ENCODE results near the gene ATAD1. TPM values are rescaled to one million over a fixed set of nuclear protein-coding genes. Genes with fewer than 3 reads are reported as not detected.
"Not testable (repeated sequence)": the region's sequence is repeated elsewhere in the genome, so short reads cannot be mapped to it uniquely, and the experiment has no call there.

Gene ATAD1
- polyA plus RNA-seq, 4 donors: 46.6 to 69.9 (median 58.1) TPM

- DNase-seq (ENCODE audit: low read depth in 4 of 4, low spot score in 2 of 4): no peak
Measured at GRCh38 chr10:87847550-87847949, 29.5 kb upstream of the ATAD1 start.

GRCh38 chr10:87846711-87847110, 28.7 kb upstream of the ATAD1 start:
- not testable (repeated sequence) for DNase-seq (ENCODE audit: low read depth in 4 of 4, low spot score in 2 of 4)

GRCh38 chr10:87846023-87846422, 28.0 kb upstream of the ATAD1 start:
- DNase-seq (ENCODE audit: low read depth in 4 of 4, low spot score in 2 of 4): peak in 2 of 4 donors; percentile 10 to 20

GRCh38 chr10:87845624-87845998, 27.6 kb upstream of the ATAD1 start:
- no peak for DNase-seq (ENCODE audit: low read depth in 4 of 4, low spot score in 2 of 4)

- DNase-seq (ENCODE audit: low read depth in 4 of 4, low spot score in 2 of 4): no peak
Measured at GRCh38 chr10:87844837-87845623, 27.0 kb upstream of the ATAD1 start.

- no peak for DNase-seq (ENCODE audit: low read depth in 4 of 4, low spot score in 2 of 4)
Measured at GRCh38 chr10:87843714-87844113, 25.7 kb upstream of the ATAD1 start.

GRCh38 chr10:87842776-87843497, 24.9 kb upstream of the ATAD1 start:
- DNase-seq (ENCODE audit: low read depth in 4 of 4, low spot score in 2 of 4): no peak

- no peak for DNase-seq (ENCODE audit: low read depth in 4 of 4, low spot score in 2 of 4)
Measured at GRCh38 chr10:87842220-87842641, 24.2 kb upstream of the ATAD1 start.

- DNase-seq (ENCODE audit: low read depth in 4 of 4, low spot score in 2 of 4): no peak
Measured at GRCh38 chr10:87841186-87841585, 23.2 kb upstream of the ATAD1 start.

- no peak for DNase-seq (ENCODE audit: low read depth in 4 of 4, low spot score in 2 of 4)
Measured at GRCh38 chr10:87838650-87839049, 20.6 kb upstream of the ATAD1 start.

- DNase-seq (ENCODE audit: low read depth in 4 of 4, low spot score in 2 of 4): no peak
Measured at GRCh38 chr10:87837445-87837844, 19.4 kb upstream of the ATAD1 start.

- no peak for DNase-seq (ENCODE audit: low read depth in 4 of 4, low spot score in 2 of 4)
Measured at GRCh38 chr10:87836098-87836497, 18.1 kb upstream of the ATAD1 start.

GRCh38 chr10:87829986-87830729, 12.1 kb upstream of the ATAD1 start:
- no peak for DNase-seq (ENCODE audit: low read depth in 4 of 4, low spot score in 2 of 4)

- not testable (repeated sequence) for DNase-seq (ENCODE audit: low read depth in 4 of 4, low spot score in 2 of 4)
Measured at GRCh38 chr10:87829051-87829450, 11.0 kb upstream of the ATAD1 start.

GRCh38 chr10:87827681-87828080, 9.7 kb upstream of the ATAD1 start:
- no peak for DNase-seq (ENCODE audit: low read depth in 4 of 4, low spot score in 2 of 4)

- no peak for DNase-seq (ENCODE audit: low read depth in 4 of 4, low spot score in 2 of 4)
Measured at GRCh38 chr10:87826653-87827052, 8.6 kb upstream of the ATAD1 start.

- no peak for DNase-seq (ENCODE audit: low read depth in 4 of 4, low spot score in 2 of 4)
Measured at GRCh38 chr10:87819289-87819585, 1.2 kb upstream of the ATAD1 start.

GRCh38 chr10:87818505-87819288, 671 bp upstream of the ATAD1 start:
- DNase-seq (ENCODE audit: low read depth in 4 of 4, low spot score in 2 of 4): peak in 2 of 4 donors; percentile 24 to 26

GRCh38 chr10:87816898-87817608, 973 bp downstream of the ATAD1 start:
- peak in 1 of 4 donors; percentile 7 for DNase-seq (ENCODE audit: low read depth in 4 of 4, low spot score in 2 of 4)
